ENCODE results near the gene PTGIS.
A peak's percentile ranks its signal among the peaks of the same experiment; 100 is the strongest.

Gene PTGIS

DNA sequence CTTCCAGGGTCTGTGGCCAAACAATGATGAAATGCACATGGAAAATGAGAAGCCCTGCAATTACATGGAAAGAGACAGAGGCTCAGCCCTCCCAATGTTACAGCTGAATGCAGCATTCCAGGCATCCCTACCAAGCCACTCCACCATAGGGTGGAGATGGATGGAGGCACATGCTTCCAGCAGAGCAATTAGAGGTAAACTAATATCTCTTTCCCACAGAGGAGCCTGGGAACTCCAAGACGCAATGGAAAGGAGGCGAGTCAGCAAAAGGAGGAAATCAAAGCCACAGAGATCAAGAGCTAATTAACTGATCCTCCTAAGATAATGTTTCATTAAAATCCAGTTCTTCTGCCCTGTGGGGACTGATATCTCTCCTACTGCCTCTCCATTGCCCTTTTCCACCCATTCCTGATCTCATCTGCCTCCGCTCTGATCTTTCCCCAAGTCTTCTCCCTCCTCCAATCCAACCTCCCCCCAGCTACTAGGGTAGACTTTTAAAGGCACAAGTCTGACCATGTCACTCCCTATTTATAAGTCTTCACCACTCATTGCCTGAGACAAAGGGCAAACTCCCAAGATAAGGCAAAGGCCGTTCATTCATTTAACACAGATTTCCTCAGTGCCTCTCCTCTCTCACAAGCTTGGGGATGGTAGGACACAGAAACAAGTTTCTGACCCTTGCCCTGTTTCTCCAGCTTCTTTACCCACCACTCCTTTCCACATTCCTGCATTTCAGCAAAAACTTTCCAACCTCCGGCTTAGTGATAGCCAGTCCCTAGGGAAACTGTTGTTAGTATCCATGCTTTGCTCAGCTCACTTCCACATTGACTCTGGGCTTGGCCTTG, 71.2 kb downstream of the PTGIS start:
- DNase-seq (ENCODE audit: low read depth) = no peak

DNA sequence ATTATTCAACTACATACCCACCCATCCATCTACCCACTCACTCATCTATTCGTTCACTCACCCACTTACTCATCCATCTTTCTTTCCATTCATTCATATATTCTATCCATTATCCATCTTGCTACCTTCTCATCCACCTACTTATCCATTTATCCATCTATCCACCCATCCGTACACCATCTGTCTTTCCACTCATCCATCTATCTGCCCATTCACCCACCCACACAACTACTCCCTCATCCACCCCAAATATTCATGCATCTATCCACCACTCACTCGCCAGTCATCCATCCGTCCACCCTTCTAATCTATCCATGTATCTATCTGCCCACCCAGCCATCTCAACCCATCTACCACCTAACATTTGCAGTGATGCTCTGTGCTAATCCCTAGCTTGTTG, 71.9 kb downstream of the PTGIS start:
- DNase-seq (ENCODE audit: low read depth) = no peak

DNA sequence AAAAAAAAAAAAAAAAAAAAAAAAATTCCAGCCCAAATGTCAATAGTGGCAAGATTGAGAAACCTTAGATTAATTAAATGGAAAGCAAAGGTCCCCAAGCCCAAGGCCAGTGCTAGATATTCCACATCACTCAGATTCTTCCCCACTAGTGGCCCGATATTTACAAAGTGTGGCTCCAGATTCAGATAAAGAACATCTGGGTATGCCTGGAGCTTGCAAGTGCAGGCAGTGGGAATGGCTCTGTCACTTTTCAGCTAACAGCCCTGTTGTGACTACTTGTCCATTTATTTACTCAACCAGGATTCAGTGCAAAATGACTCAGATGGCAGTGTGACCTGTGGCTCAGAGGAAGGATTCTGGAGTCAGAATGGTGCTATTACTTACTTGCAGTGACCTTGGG, 77.2 kb downstream of the PTGIS start:
- no peak for DNase-seq (ENCODE audit: low read depth)

DNA sequence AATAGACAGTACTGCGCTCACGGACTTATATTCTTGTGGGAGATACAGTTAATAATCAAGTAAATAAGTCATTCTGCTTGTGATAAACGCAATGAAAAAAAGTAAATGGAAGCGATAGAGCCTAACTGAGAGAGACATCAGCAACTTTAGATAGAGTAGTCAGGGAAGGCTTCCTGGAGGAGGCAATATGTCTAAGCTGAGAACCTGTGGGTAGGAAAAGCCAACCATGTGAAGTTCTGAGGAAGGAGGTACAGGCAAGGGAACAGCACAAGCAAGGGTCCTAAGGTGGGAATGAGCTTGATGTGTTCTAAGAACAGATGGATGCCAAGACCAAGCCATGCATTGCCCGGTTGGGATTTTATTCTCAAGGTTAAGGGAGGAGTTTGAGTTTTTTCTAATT, 78.2 kb downstream of the PTGIS start:
- no peak for DNase-seq (ENCODE audit: low read depth)

DNA sequence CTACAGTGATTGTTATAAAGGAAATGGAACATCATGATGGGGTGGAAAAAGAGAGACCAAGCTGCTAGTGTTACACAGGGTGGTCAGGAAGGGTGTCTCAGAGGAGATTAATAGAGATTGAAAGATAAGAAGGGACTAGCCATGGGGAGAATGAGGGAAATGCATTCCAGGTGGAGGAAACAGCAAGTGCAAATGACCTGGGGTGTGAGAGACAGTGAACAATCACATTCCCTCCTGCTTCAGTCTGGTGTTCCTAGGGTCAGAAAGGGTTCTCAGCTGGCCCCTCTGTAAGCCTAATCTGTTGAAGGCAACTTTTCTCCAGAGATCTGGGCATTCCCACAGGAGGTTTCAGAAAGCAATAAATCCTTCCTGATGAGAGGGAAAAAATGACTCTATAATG, 81.9 kb downstream of the PTGIS start:
- no peak for DNase-seq (ENCODE audit: low read depth)

DNA sequence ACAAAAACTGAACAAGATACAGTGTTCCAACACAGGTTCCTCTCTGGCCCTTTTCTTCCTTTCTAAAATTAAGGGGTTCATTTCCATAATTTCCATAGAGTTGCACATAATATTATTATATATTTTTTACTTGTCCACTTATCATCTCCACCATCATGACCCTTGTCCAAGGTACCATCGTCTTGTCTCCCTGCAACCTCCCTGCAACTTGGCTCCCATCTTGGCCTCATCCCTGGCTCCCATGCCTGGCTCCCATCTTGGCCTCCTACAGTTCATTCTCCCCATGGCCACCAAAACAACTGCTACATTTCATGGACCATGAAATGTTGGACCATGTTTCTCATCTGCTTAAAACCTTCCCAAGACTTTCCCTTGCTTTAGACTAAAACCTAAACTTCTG, 82.4 kb downstream of the PTGIS start:
- DNase-seq (ENCODE audit: low read depth) = no peak

DNA sequence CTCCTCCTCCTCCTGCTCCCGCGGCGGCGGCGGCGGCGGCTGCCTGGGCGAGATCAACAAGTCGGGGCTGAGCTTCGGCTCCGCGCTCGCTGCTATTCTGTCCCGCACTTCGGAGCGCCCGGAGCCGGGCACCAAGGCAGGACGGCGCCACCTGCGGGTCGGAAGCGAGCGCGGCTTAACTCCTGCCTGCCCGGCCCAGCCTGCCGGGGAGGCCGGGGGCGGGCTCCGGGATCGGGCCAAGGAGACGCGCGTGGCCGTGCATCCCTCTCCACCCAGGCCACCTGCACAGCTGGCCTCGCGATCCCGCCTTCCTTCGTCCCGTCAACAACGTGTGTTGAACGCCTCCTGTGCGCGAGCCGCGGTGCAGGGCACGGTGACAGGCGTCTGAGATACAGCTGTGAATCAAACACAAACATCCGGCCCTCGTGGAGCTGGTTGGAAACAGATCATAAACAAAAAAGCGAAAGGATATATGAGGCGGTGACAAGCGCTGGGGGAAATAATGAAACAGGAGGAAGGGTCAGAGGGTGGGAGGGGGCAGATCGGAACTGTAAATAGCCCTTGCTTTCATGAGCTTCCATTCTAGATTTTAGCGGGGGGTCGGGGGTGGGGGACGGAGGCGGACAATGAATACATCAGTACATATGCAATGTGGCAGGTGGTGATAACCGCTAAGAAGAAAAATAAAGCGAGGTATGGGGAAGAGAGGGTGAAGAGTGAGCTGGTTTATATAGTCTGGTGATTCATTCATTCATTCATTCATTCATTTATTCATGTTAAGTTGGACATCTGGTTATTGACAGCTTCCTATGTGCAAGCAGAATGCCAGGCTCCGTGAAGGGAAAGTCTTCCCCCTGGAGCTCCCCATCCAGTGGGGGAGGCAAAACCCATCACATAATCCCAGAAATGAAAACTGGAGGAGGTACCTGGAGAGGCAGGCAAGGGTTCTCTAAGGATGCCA, 83.5 kb downstream of the PTGIS start:
- DNase-seq (ENCODE audit: low read depth) = peak; percentile 78

DNA sequence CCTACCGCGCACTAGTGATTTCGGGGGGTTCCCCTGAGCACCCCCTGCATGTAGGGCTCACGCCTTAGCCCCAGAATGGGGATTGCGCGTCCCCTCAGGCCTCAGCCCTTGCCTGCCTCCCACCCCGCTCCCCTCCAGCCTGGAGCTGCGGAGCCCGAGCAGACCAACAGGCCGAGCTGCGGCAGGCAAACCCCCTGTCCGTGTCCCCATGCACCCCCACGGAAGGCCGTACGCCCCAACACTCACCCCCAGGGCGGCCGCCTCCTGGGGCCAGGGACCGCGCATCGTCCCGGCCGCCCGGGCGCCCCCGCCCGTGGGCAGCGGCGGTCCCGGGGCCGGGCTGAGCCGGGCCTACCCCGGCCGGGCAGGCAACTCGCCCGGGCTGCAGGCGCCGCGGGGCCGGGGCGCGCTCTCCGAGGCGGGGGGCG, 84.2 kb downstream of the PTGIS start:
- no peak for DNase-seq (ENCODE audit: low read depth)

DNA sequence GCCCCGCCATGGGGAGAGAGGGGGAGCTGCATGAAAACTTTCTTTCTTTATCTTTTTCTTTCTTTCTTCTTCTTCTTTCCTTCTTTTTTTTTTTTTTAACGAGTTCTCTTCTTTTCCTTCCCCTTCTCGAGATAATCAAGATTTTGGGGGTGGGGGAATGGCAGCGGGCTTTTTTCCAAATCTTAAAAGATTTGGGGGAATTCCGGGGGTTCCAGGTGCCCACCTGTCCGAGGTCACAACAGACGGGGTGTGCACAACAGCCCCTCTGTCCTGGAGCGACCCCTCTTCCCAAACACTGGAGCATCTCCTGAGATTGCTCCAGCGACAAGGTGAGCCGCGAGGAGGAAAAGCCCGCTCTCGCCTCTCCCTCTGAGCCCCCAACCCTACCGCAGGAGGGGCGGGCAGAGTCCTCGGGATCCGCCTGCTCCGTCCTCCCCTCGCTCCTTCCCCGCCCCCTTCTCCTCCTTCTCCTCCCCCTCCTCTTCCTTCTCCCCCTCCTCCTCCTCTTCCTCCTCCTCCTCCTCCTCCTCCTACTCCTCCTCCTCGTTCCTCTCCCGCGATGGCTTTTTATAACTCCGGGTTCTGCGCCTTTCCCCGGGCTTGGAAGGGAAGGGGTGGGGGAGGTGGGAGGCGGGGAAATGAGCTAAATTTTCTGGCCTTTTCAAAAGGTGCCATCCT, 84.8 kb downstream of the PTGIS start:
- no peak for DNase-seq (ENCODE audit: low read depth)

DNA sequence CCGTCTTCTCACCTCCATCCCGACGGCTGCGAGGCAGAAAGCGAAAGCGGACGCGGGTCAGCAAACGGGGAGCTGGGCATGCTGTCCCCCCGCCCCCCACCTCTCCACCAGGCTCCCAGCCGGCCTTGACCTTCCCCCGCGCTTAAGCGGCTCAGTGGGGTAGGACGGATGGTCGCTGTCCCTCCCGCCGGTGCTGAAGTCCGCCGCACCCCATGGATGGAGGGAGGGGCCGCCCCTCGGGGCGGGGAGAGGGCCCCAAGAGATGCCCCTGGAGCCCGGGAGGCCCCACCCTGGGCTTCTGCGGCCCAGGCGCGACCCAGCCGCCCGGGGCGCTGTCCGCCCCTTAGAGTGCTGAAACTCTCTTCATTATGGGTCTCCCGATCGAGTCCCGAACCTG, 85.3 kb downstream of the PTGIS start, which contains the start of gene KCNB1:
KCNB1 (minus strand) TSS at position 48 of the 397 bp plus-strand sequence. CDS start 188 bp downstream, outside the sequence.
- DNase-seq (ENCODE audit: low read depth) = no peak

DNA sequence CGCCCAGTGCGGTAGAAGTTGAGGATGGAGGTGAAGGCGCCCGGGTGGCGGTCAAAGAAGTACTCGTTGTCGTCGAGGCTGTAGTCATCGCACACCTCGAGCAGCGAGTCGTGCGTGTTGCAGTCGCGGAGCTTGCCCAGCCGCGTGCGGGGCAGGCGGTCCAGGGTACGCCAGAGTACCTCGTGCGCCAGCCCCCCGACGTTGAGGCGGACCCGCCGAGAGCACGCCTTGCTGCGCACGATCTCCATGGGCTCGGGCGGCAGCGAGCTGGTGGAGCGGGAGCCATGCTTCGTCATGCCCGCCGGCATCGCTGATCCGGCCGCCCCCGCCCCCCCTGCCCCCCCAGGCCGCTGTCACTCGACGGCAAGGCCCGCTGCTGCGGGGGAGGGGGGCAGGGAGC, 85.8 kb downstream of the PTGIS start:
- no peak for DNase-seq (ENCODE audit: low read depth)

DNA sequence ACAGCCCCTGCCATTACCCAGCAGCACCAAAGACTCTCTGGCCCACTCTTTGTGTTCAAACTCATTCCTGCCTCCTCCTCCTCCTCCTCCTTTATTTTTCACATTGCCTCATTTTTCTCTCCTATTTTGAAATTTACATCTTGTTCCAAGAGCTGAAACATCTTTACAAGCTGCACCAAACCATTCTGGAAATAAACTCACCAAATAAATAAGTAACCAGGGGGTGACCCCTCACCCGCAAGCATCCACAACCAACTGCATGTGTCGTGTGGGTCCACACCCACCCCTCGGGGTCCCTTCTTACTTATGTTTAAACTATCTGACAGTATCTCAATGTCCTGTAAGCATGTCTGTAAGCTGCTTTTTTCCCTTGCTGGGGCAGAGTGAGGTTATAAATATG, 86.8 kb downstream of the PTGIS start:
- DNase-seq (ENCODE audit: low read depth) = no peak

DNA sequence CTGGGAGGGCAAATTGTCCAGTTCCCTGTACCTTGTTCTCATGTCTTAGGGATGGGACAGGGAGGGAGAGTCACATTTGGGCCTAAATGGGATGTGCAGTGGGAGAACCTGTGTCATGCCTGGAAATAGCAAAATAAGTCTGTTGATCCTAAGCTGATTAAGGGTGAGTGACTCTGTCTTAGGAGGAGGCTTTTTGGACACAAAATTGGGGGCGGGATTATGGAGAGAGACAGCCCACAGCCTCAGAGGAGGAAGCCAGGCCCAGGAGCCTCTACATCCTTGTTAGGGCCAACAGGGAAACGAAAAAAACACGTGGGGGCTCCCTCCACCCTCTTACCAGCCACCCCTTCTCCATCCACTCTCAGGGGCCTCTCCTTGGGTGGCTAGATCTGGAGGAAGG, 87.7 kb downstream of the PTGIS start:
- no peak for DNase-seq (ENCODE audit: low read depth)

DNA sequence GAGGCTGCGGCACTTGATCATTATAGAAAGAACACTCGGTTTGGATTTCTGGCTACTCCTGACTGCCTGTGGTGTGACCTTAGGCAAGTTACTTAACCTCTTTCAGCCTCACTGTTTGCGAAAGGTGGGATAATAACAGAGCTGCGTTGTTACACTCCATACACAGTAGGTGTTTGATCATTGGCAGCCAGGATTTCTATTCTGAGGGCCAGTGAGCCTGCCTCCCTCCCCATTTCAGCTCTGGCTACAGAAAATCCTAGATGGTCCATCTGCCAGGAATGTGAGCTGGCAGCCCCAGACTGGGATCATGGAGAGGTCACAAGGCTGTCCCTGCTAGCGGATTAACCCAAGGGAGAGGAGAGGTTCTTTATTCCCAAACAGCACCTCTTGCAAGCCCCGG, 88.2 kb downstream of the PTGIS start:
- no peak for DNase-seq (ENCODE audit: low read depth)

DNA sequence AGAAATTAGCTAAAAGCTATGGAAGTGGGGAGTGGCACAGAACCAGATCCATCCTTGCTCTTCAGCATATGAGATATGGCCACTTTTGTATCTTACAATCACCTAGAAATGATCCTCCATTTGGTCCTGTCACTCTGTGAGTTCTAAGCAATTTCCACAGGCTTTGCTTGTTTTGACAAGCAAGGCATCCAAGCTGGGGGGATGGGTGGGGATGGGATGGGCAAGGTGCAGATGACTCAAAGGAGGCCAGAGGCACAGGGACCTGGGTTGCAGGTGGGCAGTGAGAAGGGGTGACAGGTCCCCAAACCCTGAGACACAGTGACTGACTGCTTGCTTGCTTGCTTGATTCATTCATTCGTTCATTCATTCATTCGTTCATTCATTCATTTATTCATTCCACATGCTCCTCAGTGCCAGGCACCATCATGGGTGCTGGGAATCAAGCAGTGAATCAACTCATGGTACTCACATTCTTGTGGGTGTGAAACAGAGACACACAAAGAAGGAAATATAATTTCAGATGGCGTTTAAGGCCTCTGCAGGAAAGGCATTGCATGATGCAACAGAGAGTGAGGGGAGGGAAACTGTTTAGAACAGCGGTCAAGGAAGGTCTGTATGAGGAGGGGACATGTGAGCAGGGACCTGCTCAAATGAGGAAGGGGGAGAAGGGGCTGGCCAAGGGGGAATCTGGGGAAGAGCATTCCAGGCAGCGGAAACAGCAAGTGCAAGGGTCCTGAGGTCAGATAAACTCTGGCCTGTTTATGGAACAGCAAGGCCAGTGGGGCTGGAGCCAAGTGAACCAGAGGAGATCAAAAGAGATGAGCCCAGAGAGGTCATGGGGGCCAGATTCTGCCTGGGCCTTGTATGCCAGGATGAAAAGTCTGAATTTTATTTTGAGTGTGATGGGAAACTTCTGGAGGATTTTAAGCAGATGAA, 88.9 kb downstream of the PTGIS start:
- no peak for DNase-seq (ENCODE audit: low read depth)

DNA sequence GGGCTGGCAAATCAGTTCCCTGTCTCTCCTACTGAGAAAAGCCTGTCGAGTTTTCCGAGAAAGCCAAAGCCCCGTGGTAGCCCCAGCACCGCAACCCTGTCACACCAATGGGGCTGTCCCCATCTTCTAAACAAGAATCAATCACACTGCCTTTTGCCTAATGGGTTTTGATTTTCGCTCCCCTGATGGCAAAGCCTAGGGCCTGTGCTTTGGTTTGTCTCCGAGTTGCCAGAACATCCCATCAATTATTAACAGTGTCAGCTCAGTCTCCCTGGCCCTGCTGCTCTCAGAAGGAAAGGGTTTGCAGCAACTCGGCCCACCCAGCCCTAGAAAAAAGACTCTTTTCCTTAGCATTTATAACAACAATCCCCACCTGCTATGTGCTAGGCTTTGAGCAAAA, 89.7 kb downstream of the PTGIS start:
- no peak for DNase-seq (ENCODE audit: low read depth)

DNA sequence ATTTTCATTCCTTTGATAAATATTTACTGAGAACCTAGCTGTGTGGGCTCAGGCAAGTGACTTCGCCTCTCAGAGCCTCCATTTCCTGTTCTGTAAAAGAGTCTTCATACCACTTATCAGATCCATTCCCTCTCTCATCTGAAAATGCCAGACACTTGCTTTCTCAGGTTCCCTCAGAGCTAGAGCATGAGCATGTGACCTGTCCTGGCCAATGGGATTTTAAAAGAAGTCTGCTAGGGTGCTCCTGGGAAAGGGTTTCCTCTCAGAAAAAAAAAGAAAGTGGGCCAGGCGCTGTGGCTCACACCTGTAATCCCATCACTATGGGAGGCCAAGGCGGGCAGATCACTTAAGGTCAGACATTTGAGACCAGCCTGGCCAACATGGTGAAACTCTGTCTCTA, 90.7 kb downstream of the PTGIS start:
- no peak for DNase-seq (ENCODE audit: low read depth)

DNA sequence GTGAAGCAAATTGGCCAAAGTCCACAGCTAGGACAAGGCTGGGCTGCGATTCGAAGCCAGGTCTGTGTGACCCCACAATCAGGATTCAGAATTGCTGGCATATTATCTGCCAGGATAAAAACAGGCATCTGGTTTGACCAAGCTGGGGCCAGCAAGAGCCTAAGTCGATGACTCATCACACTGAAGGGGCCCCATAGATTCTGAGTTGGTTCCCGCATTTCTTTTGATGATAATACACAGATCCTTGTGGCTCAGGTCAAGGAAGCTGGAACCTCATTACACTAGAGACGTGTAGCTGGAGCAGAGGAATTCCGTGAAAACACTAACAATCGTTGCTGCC, 92.0 kb downstream of the PTGIS start:
- DNase-seq (ENCODE audit: low read depth) = no peak

DNA sequence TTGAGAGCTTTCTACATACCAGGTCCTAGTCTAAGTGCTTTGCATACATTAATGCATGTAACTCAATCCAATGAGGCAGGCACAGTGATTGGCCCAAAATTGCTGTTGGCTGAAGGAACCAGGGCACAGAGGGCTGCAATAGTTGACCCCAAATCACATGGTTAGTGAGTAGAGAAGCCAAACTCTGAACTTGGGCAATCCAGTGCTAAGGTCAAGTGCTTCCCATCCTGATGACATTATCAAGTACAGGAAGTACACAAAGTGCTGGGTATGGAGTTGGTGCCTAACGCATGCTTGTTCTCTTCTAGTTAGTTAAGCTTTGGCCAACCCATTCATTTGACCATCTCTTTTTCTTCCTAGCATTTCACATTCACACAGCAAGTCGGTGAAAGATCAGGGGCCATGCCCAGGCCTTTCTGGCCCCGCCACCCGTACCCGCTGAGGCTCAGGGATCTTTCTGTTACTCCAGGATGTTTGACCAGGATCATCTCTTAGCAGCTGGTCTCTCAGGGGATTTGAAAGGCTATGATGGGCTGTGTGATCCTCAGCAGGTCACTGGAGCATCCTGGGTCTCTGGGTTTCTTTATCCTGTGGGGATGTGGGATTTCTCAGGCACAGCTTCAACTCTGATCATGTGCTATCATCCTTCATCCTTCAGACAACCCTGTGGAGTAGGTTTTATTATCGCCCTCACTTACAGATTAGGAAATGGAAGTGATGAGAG, 92.5 kb downstream of the PTGIS start:
- no peak for DNase-seq (ENCODE audit: low read depth)

DNA sequence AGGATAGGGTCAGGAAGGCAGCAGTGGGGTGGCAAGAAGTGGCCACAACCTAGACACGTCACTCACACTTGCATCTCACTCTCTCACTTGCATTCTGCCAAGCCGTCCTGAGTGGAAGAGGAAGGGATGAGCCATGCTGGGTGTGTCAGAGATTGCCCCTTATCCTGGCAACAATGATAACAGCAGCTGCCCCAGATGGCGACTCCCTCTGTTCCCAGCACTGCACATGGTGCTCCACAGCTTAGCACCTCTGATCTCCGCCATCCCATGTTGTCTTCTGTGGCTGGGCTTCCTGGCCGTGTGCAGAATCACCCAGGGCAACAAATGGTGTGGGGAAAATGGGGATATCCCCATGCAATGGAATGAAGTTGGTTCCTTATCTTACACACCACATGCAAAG, 96.5 kb downstream of the PTGIS start:
- DNase-seq (ENCODE audit: low read depth) = no peak

DNA sequence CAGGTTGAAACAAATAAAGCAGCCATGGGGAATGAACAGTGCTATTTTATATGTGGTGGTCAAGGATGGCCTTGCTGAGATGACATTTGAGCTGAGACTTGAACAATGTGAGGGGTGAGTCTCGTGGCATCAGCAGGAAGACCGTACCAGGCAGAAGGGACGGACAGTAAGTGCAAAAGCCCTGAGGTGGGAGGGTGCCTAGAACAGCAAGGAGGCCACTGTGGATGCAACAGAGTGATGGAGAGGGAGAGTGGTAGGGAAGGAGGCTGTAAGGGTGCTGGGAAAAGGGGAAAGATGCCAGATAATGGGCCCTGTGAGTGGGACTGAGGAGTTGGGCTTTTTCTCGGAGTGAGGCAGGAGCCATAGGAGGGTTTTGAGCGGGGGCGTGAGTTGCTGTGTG, 97.0 kb downstream of the PTGIS start:
- no peak for DNase-seq (ENCODE audit: low read depth)
